ENCODE data around the gene PTOV1. TPM values are rescaled to one million over a fixed set of nuclear protein-coding genes. Genes with fewer than 3 reads are reported as not detected.
A peak's percentile ranks its signal among the peaks of the same experiment; 100 is the strongest.

The PTOV1 gene
- total RNA-seq, 2 experiments from 2014 or later, result 105 to 124 TPM

GRCh38 chr19:49851456-49852259, 699 bp downstream of the PTOV1 start:
- ChIA-PET CTCF (ENCODE audit: unreplicated experiment) (no interaction called here), POLR2A (no interaction called here)
- no TSS peak for BruUV-seq (replicated peaks)
- peak overlapping the region; percentile 88 for H3K4me3 ChIP-seq (ENCODE audit: low read depth, low read length, poor library complexity, severe bottlenecking)
- DNase-seq (ENCODE audit: low spot score), result peak; percentile 62
- peak overlapping the region; percentile 87 for H3K27ac ChIP-seq (ENCODE audit: low read depth, low read length, poor library complexity, severe bottlenecking)
- H3K79me2 ChIP-seq (ENCODE audit: insufficient read depth, low read depth, low read length), result peaks cover 24% of the 10 kb centered on the region
- no peak overlapping the region for H2AFZ ChIP-seq (ENCODE audit: low read length)
- intact Hi-C loops (cut with micrococcal nuclease; ENCODE audit: unreplicated experiment), result loop anchor here (2.0 kb wide), 1 partner anchor 29 kb away; no protein-coding TSS in a partner anchor
- H3K36me3 ChIP-seq (ENCODE audit: insufficient read depth, low read length), result peaks cover 33% of the 10 kb centered on the region; the same call in 1 of the 2 replicates
- peak overlapping the region; percentile 94 for H3K4me2 ChIP-seq (ENCODE audit: low read length)
- no peaks in the 10 kb centered on the region for H3K9me2 ChIP-seq (ENCODE audit: insufficient read depth, low read length)
- peaks cover 28% of the 10 kb centered on the region for H3K4me1 ChIP-seq (ENCODE audit: insufficient read depth, low read length, poor library complexity, severe bottlenecking)
- 0 out of 2 replicates have a peak, but pooled peaks have one; percentile 19 for TF ChIP-seq CTCF (conservative IDR thresholded peaks at IDR 0.05; ENCODE audit: low read length)
- TF ChIP-seq EZH2phosphoT487 (IDR thresholded peaks at IDR 0.05; ENCODE audit: borderline replicate concordance, low read depth, low read length), result no peak
- H4K20me1 ChIP-seq (ENCODE audit: insufficient read depth, low read length), result peaks cover 20% of the 10 kb centered on the region
- no peaks in the 10 kb centered on the region for H3K9me3 ChIP-seq (ENCODE audit: low read length)

GRCh38 chr19:49852631-49853126, 1.7 kb downstream of the PTOV1 start:
- Histone ChIP-seq H3K4me1 (ENCODE audit: insufficient read depth, low read length, poor library complexity, severe bottlenecking) (peaks cover 28% of the 10 kb centered on the region), H3K4me2 (ENCODE audit: low read length) (peak overlapping the region; percentile 94), H3K36me3 (ENCODE audit: insufficient read depth, low read length) (peaks cover 43% of the 10 kb centered on the region), H2AFZ (ENCODE audit: low read length) (no peak overlapping the region), H3K79me2 (ENCODE audit: insufficient read depth, low read depth, low read length) (peaks cover 24% of the 10 kb centered on the region), H4K20me1 (ENCODE audit: insufficient read depth, low read length) (peaks cover 20% of the 10 kb centered on the region), H3K9me2 (ENCODE audit: insufficient read depth, low read length) (no peaks in the 10 kb centered on the region), H3K9me3 (ENCODE audit: low read length) (no peaks in the 10 kb centered on the region), H3K4me3 (ENCODE audit: low read depth, low read length, poor library complexity, severe bottlenecking) (peak overlapping the region; percentile 88), H3K27ac (ENCODE audit: low read depth, low read length, poor library complexity, severe bottlenecking) (no peak overlapping the region)
- ChIA-PET POLR2A (no interaction called here), CTCF (ENCODE audit: unreplicated experiment) (no interaction called here)
- DNase-seq (ENCODE audit: low spot score), result peak; percentile 31
- no peak for TF ChIP-seq EZH2phosphoT487 (IDR thresholded peaks at IDR 0.05; ENCODE audit: borderline replicate concordance, low read depth, low read length)
- no peak for TF ChIP-seq CTCF (conservative IDR thresholded peaks at IDR 0.05; ENCODE audit: low read length)
- intact Hi-C loops (cut with micrococcal nuclease; ENCODE audit: unreplicated experiment), result no loop called here
- TSS peak; percentile 79 for BruUV-seq (replicated peaks)

- H3K79me2 ChIP-seq (ENCODE audit: insufficient read depth, low read depth, low read length), result peaks cover 24% of the 10 kb centered on the region
- TF ChIP-seq EZH2phosphoT487 (IDR thresholded peaks at IDR 0.05; ENCODE audit: borderline replicate concordance, low read depth, low read length), result no peak
- no peak for TF ChIP-seq CTCF (conservative IDR thresholded peaks at IDR 0.05; ENCODE audit: low read length)
- no peak for DNase-seq (ENCODE audit: low spot score)
- peaks cover 28% of the 10 kb centered on the region for H3K4me1 ChIP-seq (ENCODE audit: insufficient read depth, low read length, poor library complexity, severe bottlenecking)
- ChIA-PET POLR2A (no interaction called here), CTCF (ENCODE audit: unreplicated experiment) (no interaction called here)
- peak overlapping the region; percentile 94 for H3K4me2 ChIP-seq (ENCODE audit: low read length)
- no peak overlapping the region for H3K4me3 ChIP-seq (ENCODE audit: low read depth, low read length, poor library complexity, severe bottlenecking)
- BruUV-seq (replicated peaks), result no TSS peak
- intact Hi-C loops (cut with micrococcal nuclease; ENCODE audit: unreplicated experiment), result no loop called here
- H3K27ac ChIP-seq (ENCODE audit: low read depth, low read length, poor library complexity, severe bottlenecking), result no peak overlapping the region
- H3K9me2 ChIP-seq (ENCODE audit: insufficient read depth, low read length), result no peaks in the 10 kb centered on the region
- H3K36me3 ChIP-seq (ENCODE audit: insufficient read depth, low read length), result peaks cover 56% of the 10 kb centered on the region
- no peak overlapping the region for H2AFZ ChIP-seq (ENCODE audit: low read length)
- peaks cover 20% of the 10 kb centered on the region for H4K20me1 ChIP-seq (ENCODE audit: insufficient read depth, low read length)
- H3K9me3 ChIP-seq (ENCODE audit: low read length), result no peaks in the 10 kb centered on the region
Observed at GRCh38 chr19:49853852-49854377, 3.0 kb downstream of the PTOV1 start.
